ENCODE measurements around the gene C16orf74. TPM values are rescaled to one million over a fixed set of nuclear protein-coding genes. Genes with fewer than 3 reads are reported as not detected.

The C16orf74 gene
- total and polyA plus RNA-seq, 2 of the 13 experiments (the other 11 are each of a cell fraction or from before 2014, with no cell fraction given), result 0.13 to 0.29 TPM

- TF ChIP-seq GLI4 (CRISPR knock-in tag; IDR thresholded peaks at IDR 0.05; ENCODE audit: borderline replicate concordance) (no peak), RARG (CRISPR knock-in tag; IDR thresholded peaks at IDR 0.05; ENCODE audit: low read depth) (no peak), HNF4A (CRISPR knock-in tag; IDR thresholded peaks at IDR 0.05) (no peak), ZNF773 (CRISPR knock-in tag; IDR thresholded peaks at IDR 0.05; ENCODE audit: borderline replicate concordance) (0 out of 2 replicates have a peak, but pooled peaks have one; percentile 92), TP53 (CRISPR knock-in tag; conservative IDR thresholded peaks at IDR 0.05) (0 out of 2 replicates have a peak, but pooled peaks have one; percentile 67), ZSCAN31 (CRISPR knock-in tag; IDR thresholded peaks at IDR 0.05; ENCODE audit: low read depth) (peak; percentile 60; the same call in 1 of the 2 replicates), ZNF343 (CRISPR knock-in tag; IDR thresholded peaks at IDR 0.05) (peak; percentile 84; the same call in 1 of the 2 replicates), WIZ (CRISPR knock-in tag; IDR thresholded peaks at IDR 0.05) (peak; percentile 49; the same call in 1 of the 2 replicates), KLF9 (CRISPR knock-in tag; IDR thresholded peaks at IDR 0.05; ENCODE audit: low read depth) (no peak), REL (CRISPR knock-in tag; conservative IDR thresholded peaks at IDR 0.05) (peak; percentile 97), SMAD3 (CRISPR knock-in tag; IDR thresholded peaks at IDR 0.05) (no peak), RFX5 (IDR thresholded peaks at IDR 0.05; ENCODE audit: low read depth, low read length) (no peak), SAFB2 (CRISPR knock-in tag; IDR thresholded peaks at IDR 0.05; ENCODE audit: borderline replicate concordance, low read depth) (no peak), HMG20B (CRISPR knock-in tag; conservative IDR thresholded peaks at IDR 0.05) (no peak), MBD4 (IDR thresholded peaks at IDR 0.05; ENCODE audit: borderline replicate concordance, low read length) (no peak)
- TF ChIP-seq, protein P1, sequence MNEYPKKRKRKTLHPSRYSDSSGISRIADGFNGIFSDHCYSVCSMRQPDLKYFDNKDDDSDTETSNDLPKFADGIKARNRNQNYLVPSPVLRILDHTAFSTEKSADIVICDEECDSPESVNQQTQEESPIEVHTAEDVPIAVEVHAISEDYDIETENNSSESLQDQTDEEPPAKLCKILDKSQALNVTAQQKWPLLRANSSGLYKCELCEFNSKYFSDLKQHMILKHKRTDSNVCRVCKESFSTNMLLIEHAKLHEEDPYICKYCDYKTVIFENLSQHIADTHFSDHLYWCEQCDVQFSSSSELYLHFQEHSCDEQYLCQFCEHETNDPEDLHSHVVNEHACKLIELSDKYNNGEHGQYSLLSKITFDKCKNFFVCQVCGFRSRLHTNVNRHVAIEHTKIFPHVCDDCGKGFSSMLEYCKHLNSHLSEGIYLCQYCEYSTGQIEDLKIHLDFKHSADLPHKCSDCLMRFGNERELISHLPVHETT (CRISPR knock-in tag; conservative IDR thresholded peaks at IDR 0.05), result 0 out of 2 replicates have a peak, but pooled peaks have one; percentile 50
- TF ChIP-seq, protein P2, sequence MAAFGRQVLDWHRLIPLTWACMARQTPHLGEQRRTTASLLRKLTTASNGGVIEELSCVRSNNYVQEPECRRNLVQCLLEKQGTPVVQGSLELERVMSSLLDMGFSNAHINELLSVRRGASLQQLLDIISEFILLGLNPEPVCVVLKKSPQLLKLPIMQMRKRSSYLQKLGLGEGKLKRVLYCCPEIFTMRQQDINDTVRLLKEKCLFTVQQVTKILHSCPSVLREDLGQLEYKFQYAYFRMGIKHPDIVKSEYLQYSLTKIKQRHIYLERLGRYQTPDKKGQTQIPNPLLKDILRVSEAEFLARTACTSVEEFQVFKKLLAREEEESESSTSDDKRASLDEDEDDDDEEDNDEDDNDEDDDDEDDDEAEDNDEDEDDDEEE (CRISPR knock-in tag; IDR thresholded peaks at IDR 0.05), result peak; percentile 53; the same call in 1 of the 2 replicates
- TF ChIP-seq, protein P3, sequence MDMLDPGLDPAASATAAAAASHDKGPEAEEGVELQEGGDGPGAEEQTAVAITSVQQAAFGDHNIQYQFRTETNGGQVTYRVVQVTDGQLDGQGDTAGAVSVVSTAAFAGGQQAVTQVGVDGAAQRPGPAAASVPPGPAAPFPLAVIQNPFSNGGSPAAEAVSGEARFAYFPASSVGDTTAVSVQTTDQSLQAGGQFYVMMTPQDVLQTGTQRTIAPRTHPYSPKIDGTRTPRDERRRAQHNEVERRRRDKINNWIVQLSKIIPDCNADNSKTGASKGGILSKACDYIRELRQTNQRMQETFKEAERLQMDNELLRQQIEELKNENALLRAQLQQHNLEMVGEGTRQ (IDR thresholded peaks at IDR 0.05; ENCODE audit: low read depth, low read length), result no peak
- TF ChIP-seq, protein P3 (CRISPR knock-in tag; IDR thresholded peaks at IDR 0.05; ENCODE audit: borderline replicate concordance), result no peak
- TF ChIP-seq, protein P4, sequence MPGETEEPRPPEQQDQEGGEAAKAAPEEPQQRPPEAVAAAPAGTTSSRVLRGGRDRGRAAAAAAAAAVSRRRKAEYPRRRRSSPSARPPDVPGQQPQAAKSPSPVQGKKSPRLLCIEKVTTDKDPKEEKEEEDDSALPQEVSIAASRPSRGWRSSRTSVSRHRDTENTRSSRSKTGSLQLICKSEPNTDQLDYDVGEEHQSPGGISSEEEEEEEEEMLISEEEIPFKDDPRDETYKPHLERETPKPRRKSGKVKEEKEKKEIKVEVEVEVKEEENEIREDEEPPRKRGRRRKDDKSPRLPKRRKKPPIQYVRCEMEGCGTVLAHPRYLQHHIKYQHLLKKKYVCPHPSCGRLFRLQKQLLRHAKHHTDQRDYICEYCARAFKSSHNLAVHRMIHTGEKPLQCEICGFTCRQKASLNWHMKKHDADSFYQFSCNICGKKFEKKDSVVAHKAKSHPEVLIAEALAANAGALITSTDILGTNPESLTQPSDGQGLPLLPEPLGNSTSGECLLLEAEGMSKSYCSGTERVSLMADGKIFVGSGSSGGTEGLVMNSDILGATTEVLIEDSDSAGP (CRISPR knock-in tag; IDR thresholded peaks at IDR 0.05; ENCODE audit: borderline replicate concordance), result peak; percentile 77; the same call in 1 of the 2 replicates
- TF ChIP-seq, protein P5, sequence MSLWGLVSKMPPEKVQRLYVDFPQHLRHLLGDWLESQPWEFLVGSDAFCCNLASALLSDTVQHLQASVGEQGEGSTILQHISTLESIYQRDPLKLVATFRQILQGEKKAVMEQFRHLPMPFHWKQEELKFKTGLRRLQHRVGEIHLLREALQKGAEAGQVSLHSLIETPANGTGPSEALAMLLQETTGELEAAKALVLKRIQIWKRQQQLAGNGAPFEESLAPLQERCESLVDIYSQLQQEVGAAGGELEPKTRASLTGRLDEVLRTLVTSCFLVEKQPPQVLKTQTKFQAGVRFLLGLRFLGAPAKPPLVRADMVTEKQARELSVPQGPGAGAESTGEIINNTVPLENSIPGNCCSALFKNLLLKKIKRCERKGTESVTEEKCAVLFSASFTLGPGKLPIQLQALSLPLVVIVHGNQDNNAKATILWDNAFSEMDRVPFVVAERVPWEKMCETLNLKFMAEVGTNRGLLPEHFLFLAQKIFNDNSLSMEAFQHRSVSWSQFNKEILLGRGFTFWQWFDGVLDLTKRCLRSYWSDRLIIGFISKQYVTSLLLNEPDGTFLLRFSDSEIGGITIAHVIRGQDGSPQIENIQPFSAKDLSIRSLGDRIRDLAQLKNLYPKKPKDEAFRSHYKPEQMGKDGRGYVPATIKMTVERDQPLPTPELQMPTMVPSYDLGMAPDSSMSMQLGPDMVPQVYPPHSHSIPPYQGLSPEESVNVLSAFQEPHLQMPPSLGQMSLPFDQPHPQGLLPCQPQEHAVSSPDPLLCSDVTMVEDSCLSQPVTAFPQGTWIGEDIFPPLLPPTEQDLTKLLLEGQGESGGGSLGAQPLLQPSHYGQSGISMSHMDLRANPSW (CRISPR knock-in tag; IDR thresholded peaks at IDR 0.05; ENCODE audit: borderline replicate concordance), result no peak
Measured at GRCh38 chr16:85688586-85689284, 62.2 kb downstream of the C16orf74 start, which contains the start of gene GINS2 (continued).
